Measurements from ENCODE around the gene DHRS7. TPM values are rescaled to one million over a fixed set of nuclear protein-coding genes. Genes with fewer than 3 reads are reported as not detected.

DHRS7 gene
- total RNA-seq, 4 donors from 2014 or later = 52.1 to 102 (median 75.7) TPM

GRCh38 chr14:60151715-60152114 is 13.5 kb downstream of the DHRS7 start:
- WGBS, 2 donors = 1 to 4% methylated on average over 3 of the region's 3 CpGs
- H3K4me3 ChIP-seq (ENCODE audit: low read depth, poor library complexity, severe bottlenecking) = no peak overlapping the region
- peak; percentile 92 to 96 for DNase-seq (ENCODE audit: low spot score in 2 of 2)
- TF ChIP-seq POLR2A (IDR thresholded peaks at IDR 0.05) = no peak
- TF ChIP-seq, protein P1, sequence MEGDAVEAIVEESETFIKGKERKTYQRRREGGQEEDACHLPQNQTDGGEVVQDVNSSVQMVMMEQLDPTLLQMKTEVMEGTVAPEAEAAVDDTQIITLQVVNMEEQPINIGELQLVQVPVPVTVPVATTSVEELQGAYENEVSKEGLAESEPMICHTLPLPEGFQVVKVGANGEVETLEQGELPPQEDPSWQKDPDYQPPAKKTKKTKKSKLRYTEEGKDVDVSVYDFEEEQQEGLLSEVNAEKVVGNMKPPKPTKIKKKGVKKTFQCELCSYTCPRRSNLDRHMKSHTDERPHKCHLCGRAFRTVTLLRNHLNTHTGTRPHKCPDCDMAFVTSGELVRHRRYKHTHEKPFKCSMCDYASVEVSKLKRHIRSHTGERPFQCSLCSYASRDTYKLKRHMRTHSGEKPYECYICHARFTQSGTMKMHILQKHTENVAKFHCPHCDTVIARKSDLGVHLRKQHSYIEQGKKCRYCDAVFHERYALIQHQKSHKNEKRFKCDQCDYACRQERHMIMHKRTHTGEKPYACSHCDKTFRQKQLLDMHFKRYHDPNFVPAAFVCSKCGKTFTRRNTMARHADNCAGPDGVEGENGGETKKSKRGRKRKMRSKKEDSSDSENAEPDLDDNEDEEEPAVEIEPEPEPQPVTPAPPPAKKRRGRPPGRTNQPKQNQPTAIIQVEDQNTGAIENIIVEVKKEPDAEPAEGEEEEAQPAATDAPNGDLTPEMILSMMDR (IDR thresholded peaks at IDR 0.05) = no peak
- intact Hi-C loops (cut with DNase I; ENCODE audit: low total_unique reads) = no loop called here

DNA sequence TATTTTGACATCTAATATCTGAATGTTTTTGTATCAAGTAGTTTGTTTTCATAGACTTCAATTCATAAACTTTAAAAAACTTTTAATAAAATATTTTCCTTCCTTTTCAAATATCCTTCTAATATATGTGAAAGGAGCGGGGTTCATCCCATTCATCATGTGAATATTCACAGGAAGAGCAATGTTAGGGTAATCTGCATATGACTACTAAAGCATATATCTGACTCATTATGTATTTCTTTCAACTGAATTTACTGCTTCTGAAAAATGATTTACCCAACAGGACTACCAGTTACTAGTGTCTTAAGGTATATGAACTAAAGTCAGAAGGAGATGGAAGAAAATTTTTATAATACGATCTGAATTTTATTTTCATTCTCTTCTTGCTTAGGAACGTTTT is 30.5 kb downstream of the DHRS7 start:
- 92 to 95% methylated on average over 3 of the region's 3 CpGs for WGBS, 2 donors
- H3K4me3 ChIP-seq (ENCODE audit: low read depth, poor library complexity, severe bottlenecking) = no peak overlapping the region
- no peak for DNase-seq (ENCODE audit: low spot score in 2 of 2)
- intact Hi-C loops (cut with DNase I; ENCODE audit: low total_unique reads) = no loop called here
- TF ChIP-seq, protein P1 (IDR thresholded peaks at IDR 0.05) = no peak
- TF ChIP-seq POLR2A (IDR thresholded peaks at IDR 0.05) = no peak

GRCh38 chr14:60133487-60133886 is 31.7 kb downstream of the DHRS7 start:
- no peak for DNase-seq (ENCODE audit: low spot score in 2 of 2)
- H3K4me3 ChIP-seq (ENCODE audit: low read depth, poor library complexity, severe bottlenecking) = no peak overlapping the region
- 68 to 71% methylated on average over 2 of the region's 2 CpGs for WGBS, 2 donors
- intact Hi-C loops (cut with DNase I; ENCODE audit: low total_unique reads) = no loop called here
- no peak for TF ChIP-seq POLR2A (IDR thresholded peaks at IDR 0.05)
- TF ChIP-seq, protein P1 (IDR thresholded peaks at IDR 0.05) = no peak

DNA sequence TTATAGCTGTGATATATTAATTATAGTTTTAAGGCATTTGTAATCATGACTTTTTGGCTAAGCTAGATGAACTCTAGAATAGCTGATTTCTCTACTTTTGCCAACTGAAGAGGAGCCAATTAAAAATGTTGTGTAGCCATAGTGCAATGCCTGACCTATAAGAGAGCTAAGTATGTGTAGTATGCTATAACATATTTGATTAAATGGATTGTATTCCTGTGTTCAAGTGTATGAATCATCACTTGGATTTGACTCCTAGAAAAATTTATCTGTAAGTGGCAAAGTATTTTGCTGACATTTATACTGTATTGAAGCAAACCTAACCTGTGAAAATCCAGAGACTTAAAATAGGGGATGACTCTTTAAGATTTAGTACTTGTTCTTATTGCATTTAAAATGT is 39.3 kb downstream of the DHRS7 start:
- TF ChIP-seq, protein P1 (IDR thresholded peaks at IDR 0.05) = no peak
- no peak for TF ChIP-seq POLR2A (IDR thresholded peaks at IDR 0.05)
- H3K4me3 ChIP-seq (ENCODE audit: low read depth, poor library complexity, severe bottlenecking) = no peak overlapping the region
- intact Hi-C loops (cut with DNase I; ENCODE audit: low total_unique reads) = no loop called here
- no peak for DNase-seq (ENCODE audit: low spot score in 2 of 2)

DNA sequence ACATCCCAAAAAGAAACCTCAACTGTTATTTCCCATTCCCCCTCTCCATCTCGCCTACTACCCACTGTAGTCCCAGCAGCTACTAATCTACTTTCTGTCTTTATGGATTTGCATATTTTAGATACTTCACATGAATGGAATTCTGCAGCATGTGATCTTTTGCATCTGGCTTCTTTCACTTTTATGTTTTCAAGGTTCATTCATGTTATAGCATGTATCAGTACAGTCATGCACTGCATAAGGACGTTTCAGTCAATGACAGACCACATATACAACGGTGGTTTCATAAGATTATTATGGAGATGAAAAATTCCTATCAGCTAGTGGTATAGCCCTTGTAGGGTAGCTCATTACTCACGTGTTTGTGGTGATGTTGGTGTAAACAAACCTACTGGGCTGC is 49.0 kb downstream of the DHRS7 start:
- TF ChIP-seq, protein P1 (IDR thresholded peaks at IDR 0.05) = no peak
- no peak for TF ChIP-seq POLR2A (IDR thresholded peaks at IDR 0.05)
- DNase-seq (ENCODE audit: low spot score in 2 of 2) = no peak
- H3K4me3 ChIP-seq (ENCODE audit: low read depth, poor library complexity, severe bottlenecking) = no peak overlapping the region
- WGBS, 2 donors = 48 to 49% methylated on average over 4 of the region's 4 CpGs
- intact Hi-C loops (cut with DNase I; ENCODE audit: low total_unique reads) = no loop called here

- TF ChIP-seq, protein P1 (IDR thresholded peaks at IDR 0.05) = no peak
- intact Hi-C loops (cut with DNase I; ENCODE audit: low total_unique reads) = no loop called here
- 0% methylated on average over 1 of the region's 1 CpG for WGBS, 2 donors
- no peak overlapping the region for H3K4me3 ChIP-seq (ENCODE audit: low read depth, poor library complexity, severe bottlenecking)
- no peak for DNase-seq (ENCODE audit: low spot score in 2 of 2)
Measured at GRCh38 chr14:60114881-60115280, 50.3 kb downstream of the DHRS7 start.
